Peyer's patch (tissue), 4 donors: Measurements from ENCODE around the gene DUSP28.
"Not testable (repeated sequence)": the region's sequence is repeated elsewhere in the genome, so short reads cannot be mapped to it uniquely, and the experiment has no call there.

Experiments
- POLR2A ChIP-seq, 2 donors: fragments of 450-650 bp; IDR thresholded peaks; one replicate each; pipeline ENCODE4 v1.5.1; 2017; ENCODE audit warnings: antibody characterized with exemption in 2 of 2, mild to moderate bottlenecking in 2 of 2, moderate library complexity in 2 of 2
- TF ChIP-seq, protein P1 (sequence below), 6 experiments: fragments of 450-650 bp in 4 of 6; fragments of 200-600 bp in 2 of 6; sonication (generic) in 1 of 6; IDR thresholded peaks; one replicate each; pipeline ENCODE4 v1.5.1; 2017 to 2019; ENCODE audit warnings: antibody characterized with exemption in 6 of 6, mild to moderate bottlenecking in 3 of 6, moderate library complexity in 1 of 6

DNA sequence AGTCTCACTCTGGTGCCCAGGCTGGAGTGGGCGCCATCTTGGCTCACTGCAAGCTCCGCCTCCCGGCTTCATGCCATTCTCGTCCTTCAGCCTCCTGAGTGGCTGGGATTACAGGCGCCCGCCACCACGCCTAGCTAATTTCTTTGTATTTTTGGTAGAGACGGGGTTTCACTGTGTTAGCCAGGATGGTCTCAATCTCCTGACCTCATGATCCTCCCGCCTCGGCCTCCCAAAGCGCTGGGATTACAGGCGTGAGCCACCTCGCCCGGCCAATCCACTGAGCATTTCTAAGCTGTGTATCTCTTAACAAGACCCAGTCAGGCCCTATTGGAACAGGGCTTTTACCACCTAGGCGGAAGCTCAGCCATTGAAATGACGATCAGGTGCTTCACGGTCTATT lies 3.1 kb downstream of the DUSP28 start:
- TF ChIP-seq, protein P1, sequence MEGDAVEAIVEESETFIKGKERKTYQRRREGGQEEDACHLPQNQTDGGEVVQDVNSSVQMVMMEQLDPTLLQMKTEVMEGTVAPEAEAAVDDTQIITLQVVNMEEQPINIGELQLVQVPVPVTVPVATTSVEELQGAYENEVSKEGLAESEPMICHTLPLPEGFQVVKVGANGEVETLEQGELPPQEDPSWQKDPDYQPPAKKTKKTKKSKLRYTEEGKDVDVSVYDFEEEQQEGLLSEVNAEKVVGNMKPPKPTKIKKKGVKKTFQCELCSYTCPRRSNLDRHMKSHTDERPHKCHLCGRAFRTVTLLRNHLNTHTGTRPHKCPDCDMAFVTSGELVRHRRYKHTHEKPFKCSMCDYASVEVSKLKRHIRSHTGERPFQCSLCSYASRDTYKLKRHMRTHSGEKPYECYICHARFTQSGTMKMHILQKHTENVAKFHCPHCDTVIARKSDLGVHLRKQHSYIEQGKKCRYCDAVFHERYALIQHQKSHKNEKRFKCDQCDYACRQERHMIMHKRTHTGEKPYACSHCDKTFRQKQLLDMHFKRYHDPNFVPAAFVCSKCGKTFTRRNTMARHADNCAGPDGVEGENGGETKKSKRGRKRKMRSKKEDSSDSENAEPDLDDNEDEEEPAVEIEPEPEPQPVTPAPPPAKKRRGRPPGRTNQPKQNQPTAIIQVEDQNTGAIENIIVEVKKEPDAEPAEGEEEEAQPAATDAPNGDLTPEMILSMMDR (IDR thresholded peaks at IDR 0.05): not testable (repeated sequence)
- TF ChIP-seq POLR2A (IDR thresholded peaks at IDR 0.05): not testable (repeated sequence)
